GM23248 (cell line): ENCODE results near the gene IP6K3.

Experiments used
- EZH2 ChIP-seq: fragments of 200-600 bp; sonication (generic); IDR thresholded peaks from 2 replicates; pipeline ENCODE4 v1.6.1; 2018; ENCODE audit warnings: antibody characterized with exemption, mild to moderate bottlenecking; ENCODE audit not compliant: insufficient read depth, poor library complexity, severe bottlenecking
- EZH2phosphoT487 ChIP-seq: fragments of 200-600 bp; sonication (generic); IDR thresholded peaks from 2 replicates; pipeline ENCODE4 v1.6.1; 2018; ENCODE audit warnings: antibody characterized with exemption, moderate library complexity, mild to moderate bottlenecking, low read depth; ENCODE audit not compliant: insufficient read depth

DNA sequence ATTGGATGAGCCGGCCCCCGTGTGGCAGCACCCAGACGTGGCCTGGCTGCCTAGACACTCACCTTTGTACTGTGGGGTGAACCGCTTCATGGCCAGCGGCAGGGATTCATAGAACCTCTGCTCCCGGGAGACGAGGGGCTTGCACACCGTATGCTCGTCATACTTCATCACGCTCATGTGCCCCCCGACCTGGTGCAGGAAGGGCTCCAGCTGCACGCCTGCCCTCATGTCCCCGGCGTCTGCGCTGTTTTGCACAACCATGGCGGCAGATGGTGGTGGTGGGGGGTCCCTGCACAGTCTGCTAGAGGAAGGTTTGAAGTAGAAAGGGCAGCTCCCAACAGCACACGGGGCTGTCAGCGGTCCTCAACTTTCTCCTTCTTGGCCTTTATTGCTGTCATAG lies 11.5 kb downstream of the IP6K3 start:
- no peak for TF ChIP-seq EZH2
- TF ChIP-seq EZH2phosphoT487 = no peak
